Memory B cell (primary cell): ENCODE results near the gene IRF6.

Experiments
- ATAC-seq: fragments of 150-1000 bp; cut with Tn5 transposase; 2 replicates; pipeline ENCODE4 v1.10.0; 2021; ENCODE audit warnings: low read depth, mild to moderate bottlenecking, moderate library complexity
- DNase-seq, 2 donors: peaks; one replicate each; pipeline ENCODE4 v3.0.0; 2022; ENCODE audit warnings: low spot score in 2 of 2
- H3K27ac Mint-ChIP-seq: one replicate; pipeline ENCODE4 v1.8.0; 2022; ENCODE audit warnings: mild to moderate bottlenecking, moderate library complexity, mixed read lengths
- H3K27me3 Mint-ChIP-seq: one replicate; pipeline ENCODE4 v1.8.0; 2022; ENCODE audit warnings: mixed read lengths
- H3K36me3 Mint-ChIP-seq: one replicate; pipeline ENCODE4 v1.8.0; 2022; ENCODE audit warnings: mild to moderate bottlenecking, mixed read lengths
- H3K4me1 Mint-ChIP-seq: one replicate; pipeline ENCODE4 v1.8.0; 2022; ENCODE audit warnings: mixed read lengths
- H3K4me3 Mint-ChIP-seq: one replicate; pipeline ENCODE4 v1.8.0; 2022; ENCODE audit warnings: mild to moderate bottlenecking, moderate library complexity, mixed read lengths
- H3K9me3 Mint-ChIP-seq: one replicate; pipeline ENCODE4 v1.8.0; 2022; ENCODE audit warnings: mixed read lengths

IRF6 gene

DNA sequence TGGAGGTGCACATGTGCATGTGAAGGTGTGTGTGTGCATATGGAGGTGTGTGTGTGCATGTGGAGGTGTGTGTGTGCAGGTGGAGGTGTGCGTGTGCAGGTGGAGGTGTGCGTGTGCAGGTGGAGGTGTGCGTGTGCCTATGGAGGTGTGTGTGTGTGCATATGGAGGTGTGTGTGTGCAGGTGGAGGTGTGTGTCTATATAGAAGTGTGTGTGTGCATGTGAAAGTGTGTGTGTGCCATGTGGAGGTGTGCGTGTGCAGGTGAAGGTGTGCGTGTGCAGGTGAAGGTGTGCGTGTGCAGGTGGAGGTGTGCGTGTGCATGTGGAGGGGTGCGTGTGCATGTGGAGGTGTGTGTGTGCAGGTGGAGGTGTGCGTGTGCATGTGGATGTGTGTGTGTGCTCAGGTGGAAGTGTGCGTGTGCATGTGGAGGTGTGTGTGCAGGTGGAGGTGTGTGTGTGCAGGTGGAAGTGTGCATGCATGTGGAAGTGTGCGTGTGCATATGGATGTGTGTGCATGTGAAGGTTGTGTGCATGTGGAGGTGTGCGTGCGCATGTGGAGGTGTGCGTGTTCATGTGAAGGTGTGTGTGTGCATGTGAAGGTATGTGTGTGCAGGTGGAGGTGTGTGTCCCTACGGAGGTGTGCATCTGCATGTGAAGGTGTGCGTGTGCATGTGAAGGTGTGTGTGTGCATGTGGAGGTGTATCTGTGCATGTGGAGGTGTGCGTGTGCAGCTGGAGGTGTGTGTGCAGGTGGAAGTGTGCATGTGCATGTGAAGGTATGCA lies 35.1 kb downstream of the IRF6 start:
- ATAC-seq (no peak), DNase-seq (no peak)
- Mint-ChIP-seq H3K4me1 (peaks cover 43% of the 10 kb centered on the region), H3K27me3 (no peaks in the 10 kb centered on the region), H3K9me3 (no peaks in the 10 kb centered on the region), H3K27ac (no peak overlapping the region), H3K4me3 (no peak overlapping the region), H3K36me3 (peaks cover 32% of the 10 kb centered on the region)

DNA sequence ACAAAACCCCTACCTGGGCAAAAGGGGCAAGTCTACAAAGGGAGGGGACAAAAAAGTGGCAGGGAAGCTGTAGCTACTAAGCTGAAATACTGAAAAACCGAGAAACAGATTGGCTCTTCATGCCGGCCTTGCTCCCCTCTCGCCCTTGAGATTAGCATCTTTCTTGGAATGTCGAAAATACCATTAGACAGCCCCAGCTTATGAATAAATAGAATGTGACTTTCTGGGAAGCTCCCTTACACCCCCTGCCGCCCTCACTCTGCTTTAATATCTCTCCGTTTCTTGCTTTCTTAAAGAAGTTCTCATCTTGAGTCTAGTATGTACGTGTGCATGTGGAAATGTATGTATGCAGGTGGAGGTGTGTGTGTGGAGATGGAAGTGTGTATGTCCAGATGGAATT lies 36.0 kb downstream of the IRF6 start:
- no peak for DNase-seq
- no peak for ATAC-seq
- Mint-ChIP-seq H3K9me3 (no peaks in the 10 kb centered on the region), H3K4me1 (peaks cover 37% of the 10 kb centered on the region), H3K4me3 (no peak overlapping the region), H3K36me3 (peaks cover 28% of the 10 kb centered on the region), H3K27ac (no peak overlapping the region), H3K27me3 (no peaks in the 10 kb centered on the region)

DNA sequence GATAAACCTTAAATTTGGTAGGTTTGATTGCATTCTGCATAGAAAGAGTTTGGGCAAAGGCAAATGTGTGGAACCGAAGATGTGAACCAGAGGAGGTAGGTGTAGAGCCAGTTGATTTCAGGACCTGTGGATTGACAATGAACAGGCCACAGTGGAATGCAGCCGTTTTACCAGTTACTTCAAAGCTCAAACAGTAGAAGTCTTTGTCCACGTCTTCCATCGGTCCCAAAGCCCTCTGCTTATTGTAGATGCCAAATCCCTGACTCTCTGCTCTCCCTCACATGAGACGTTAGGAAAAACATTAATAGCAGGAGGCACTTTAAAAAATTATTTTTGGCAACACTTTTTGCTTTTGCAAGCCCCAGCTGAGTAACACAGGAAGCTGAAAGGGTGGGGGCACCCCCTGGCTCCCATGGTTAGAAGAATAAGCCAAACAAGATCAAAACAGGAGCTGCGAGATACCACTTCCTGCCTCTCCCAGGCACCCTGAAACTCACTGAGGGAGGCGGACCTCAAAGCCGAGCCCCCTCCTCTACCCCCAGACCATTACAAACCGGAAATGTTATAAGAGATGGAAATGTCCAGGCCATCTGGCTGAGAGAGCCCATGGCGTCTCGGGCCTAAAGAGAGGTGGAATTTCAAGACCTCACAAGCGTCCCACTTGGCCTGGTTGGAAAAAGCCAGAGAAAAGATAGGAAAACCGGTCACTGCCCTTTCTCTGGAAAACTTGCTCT lies 36.6 kb downstream of the IRF6 start:
- H3K4me1 Mint-ChIP-seq, result peaks cover 32% of the 10 kb centered on the region
- H3K36me3 Mint-ChIP-seq, result peaks cover 26% of the 10 kb centered on the region
- H3K27me3 Mint-ChIP-seq, result no peaks in the 10 kb centered on the region
- no peak overlapping the region for H3K27ac Mint-ChIP-seq
- no peaks in the 10 kb centered on the region for H3K9me3 Mint-ChIP-seq
- DNase-seq (no peak), ATAC-seq (peak; percentile 47)
- no peak overlapping the region for H3K4me3 Mint-ChIP-seq

DNA sequence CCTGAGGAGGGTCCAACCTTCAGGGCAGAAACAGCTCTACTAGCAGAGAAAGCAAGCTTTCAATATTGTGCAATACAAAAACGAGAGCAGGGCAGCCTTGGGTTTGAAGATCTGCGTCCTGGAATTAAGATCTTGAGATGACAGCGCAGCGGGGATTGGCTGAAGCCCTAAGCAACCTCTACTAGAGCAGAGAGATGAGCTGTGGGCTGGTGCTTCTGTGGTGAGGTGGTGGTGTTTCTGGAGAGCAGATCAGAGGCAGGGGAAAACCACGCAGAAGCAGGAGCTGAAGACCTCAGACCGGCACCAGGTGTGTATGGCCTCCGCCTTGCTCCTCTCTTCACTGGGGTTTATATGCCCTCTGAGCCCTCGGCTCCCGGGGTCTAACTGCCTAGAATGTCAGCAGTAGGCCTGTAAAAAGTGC lies 37.6 kb downstream of the IRF6 start:
- no peaks in the 10 kb centered on the region for H3K9me3 Mint-ChIP-seq
- H3K4me3 Mint-ChIP-seq, result no peak overlapping the region
- no peak overlapping the region for H3K27ac Mint-ChIP-seq
- H3K4me1 Mint-ChIP-seq, result peaks cover 29% of the 10 kb centered on the region
- ATAC-seq (peak; percentile 93), DNase-seq (peak; percentile 23 to 31)
- peaks cover 30% of the 10 kb centered on the region for H3K36me3 Mint-ChIP-seq
- no peaks in the 10 kb centered on the region for H3K27me3 Mint-ChIP-seq

DNA sequence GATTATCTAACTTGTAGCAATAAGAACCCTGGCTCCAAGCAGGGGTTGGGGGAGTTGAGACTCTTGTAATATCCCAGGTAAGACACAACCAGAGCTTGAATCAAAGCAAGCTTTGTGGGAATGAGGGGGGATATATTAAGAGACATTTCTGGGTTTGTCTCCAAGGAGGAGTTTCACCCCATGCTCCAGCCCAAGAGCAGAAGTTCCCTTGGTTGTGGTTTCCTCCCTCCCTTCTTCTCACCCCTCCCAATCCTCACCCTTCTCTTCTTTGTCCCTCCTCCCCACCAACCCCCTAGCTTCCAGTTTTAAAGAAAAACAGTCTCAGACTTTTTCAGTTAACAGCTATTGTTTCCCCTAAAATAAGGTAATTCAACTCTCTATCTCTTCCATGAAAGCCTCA lies 38.2 kb downstream of the IRF6 start:
- no peak for ATAC-seq
- DNase-seq, result no peak
- H3K4me3 Mint-ChIP-seq, result no peak overlapping the region
- no peak overlapping the region for H3K27ac Mint-ChIP-seq
- H3K9me3 Mint-ChIP-seq, result no peaks in the 10 kb centered on the region
- H3K4me1 Mint-ChIP-seq, result peaks cover 26% of the 10 kb centered on the region
- no peaks in the 10 kb centered on the region for H3K27me3 Mint-ChIP-seq
- peaks cover 30% of the 10 kb centered on the region for H3K36me3 Mint-ChIP-seq

DNA sequence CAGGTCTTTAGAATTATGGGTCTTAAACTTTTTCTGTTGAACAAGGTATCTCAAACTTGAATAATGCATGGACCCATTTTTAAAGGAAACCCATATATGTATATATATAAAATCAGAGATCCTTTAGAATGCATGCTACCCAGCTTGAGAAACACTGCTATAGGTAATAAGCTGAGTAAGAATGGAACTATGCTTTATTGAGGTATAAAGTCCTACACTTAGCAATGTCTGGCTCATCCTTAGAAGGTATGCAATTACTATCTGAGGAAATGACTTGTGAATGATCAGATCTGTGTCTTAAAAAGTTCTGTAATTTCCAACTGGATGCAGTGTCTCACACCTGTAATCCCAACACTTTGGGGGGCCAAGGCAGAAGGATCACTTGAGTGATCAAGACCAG lies 38.8 kb downstream of the IRF6 start:
- ATAC-seq (no peak), DNase-seq (no peak)
- Mint-ChIP-seq H3K27ac (peak overlapping the region; percentile 88), H3K9me3 (no peaks in the 10 kb centered on the region), H3K4me3 (no peak overlapping the region), H3K4me1 (peaks cover 31% of the 10 kb centered on the region), H3K36me3 (peaks cover 36% of the 10 kb centered on the region), H3K27me3 (no peaks in the 10 kb centered on the region)

DNA sequence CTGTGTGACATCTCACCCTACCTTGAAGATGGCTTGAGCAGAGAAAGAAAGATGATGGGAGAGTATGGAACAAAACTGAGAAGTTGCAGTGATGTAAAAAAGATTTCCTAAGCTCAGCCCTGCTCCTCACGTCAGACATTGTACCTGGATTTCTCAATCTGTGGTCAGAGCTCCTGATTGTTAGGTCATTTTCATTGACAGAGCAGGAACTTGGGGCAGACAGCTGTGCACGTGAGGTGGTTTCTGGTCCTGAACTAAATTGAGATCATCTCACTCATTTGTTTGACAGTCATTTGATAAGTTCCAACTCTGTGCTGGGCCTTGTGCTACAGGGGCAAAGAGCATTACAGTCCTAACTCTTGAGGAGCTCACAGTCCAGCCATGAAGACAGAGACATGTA lies 39.9 kb downstream of the IRF6 start:
- ATAC-seq, result no peak
- H3K27ac Mint-ChIP-seq, result peak overlapping the region; percentile 88
- peaks cover 43% of the 10 kb centered on the region for H3K36me3 Mint-ChIP-seq
- H3K27me3 Mint-ChIP-seq, result no peaks in the 10 kb centered on the region
- no peak for DNase-seq
- no peaks in the 10 kb centered on the region for H3K9me3 Mint-ChIP-seq
- no peak overlapping the region for H3K4me3 Mint-ChIP-seq
- H3K4me1 Mint-ChIP-seq, result peaks cover 36% of the 10 kb centered on the region

DNA sequence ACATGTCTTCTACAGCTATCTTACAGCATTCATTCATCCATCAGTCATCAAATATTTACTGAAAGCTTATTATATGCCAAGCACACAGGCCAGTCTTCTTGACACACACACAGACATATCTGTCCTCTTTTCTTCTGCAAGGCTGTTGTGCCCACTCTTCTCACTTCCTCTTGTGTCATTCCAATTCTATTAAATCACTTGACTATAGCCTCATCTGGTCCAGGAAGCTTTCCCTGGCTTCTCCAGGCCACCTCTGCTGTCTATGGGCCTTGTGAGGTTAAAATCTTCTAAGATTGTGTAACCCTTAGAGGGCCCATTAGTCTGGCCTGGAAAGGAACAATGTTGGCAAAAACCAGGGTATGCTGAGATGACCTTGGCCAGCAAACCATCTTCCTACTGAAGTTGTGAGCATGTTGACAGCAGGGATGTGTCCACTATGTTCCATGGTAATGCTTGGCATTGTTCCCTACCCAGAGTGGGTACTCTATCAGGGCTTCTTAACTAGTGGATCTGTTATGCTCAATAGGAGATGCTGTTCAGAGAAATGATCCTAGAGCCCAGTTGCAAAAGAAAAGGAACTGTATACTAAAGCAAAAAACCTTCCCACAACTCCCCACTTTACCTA lies 44.8 kb downstream of the IRF6 start:
- ATAC-seq (no peak), DNase-seq (no peak)
- H3K36me3 Mint-ChIP-seq, result peaks cover 46% of the 10 kb centered on the region
- H3K27me3 Mint-ChIP-seq, result no peaks in the 10 kb centered on the region
- H3K4me3 Mint-ChIP-seq, result no peak overlapping the region
- no peaks in the 10 kb centered on the region for H3K9me3 Mint-ChIP-seq
- no peak overlapping the region for H3K27ac Mint-ChIP-seq
- H3K4me1 Mint-ChIP-seq, result peaks cover 44% of the 10 kb centered on the region

DNA sequence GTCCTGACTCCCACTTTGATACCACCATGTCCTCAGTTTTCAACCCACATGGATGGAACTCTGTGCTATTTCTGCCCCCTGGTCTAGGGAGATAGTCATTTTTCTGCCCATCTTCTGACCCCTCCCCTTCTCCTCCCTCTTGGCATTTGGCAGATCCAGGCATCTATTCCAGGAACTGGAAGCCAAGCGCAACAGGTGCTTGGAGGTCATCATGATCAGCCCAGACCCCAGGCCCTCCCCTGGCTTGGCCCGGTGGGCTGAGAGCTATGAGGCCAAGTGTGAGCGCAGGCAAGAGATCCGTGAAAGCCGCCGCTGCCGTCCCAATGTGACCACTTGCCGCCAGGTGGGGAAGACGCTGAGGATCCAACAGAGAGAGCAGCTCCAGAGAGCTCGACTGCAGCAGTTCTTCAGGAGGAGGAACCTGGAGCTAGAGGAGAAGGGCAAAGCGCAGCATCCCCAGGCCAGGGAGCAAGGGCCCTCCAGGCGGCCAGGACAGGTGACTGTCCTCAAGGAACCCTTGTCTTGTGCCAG lies 46.0 kb downstream of the IRF6 start:
- DNase-seq, result no peak
- Mint-ChIP-seq H3K27ac (no peak overlapping the region), H3K4me3 (peak overlapping the region; percentile 3)

DNA sequence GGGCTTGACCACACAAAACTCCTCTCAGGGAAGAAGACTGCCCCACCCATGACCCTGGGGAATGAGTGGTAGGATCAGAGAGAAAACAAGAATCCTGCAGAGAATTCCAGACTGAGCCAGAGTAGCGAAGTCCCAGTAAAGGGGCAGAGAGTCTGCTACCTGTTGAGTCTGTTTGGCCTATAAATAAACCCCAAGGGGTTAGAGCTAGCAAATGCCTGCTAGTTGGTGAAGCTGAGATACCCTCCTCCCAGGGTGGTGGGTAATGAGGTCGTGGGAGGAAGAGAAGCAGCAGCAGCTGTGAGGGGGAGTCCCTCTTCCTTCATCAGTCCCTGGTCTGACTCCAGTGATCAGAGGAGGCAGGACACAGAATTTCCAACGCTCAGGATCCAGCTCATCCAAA lies 47.5 kb downstream of the IRF6 start:
- DNase-seq (no peak), ATAC-seq (no peak)
- peaks cover 33% of the 10 kb centered on the region for H3K36me3 Mint-ChIP-seq
- no peaks in the 10 kb centered on the region for H3K9me3 Mint-ChIP-seq
- H3K4me1 Mint-ChIP-seq, result peaks cover 51% of the 10 kb centered on the region
- no peaks in the 10 kb centered on the region for H3K27me3 Mint-ChIP-seq
- peak overlapping the region; percentile 97 for H3K4me3 Mint-ChIP-seq
- H3K27ac Mint-ChIP-seq, result peak overlapping the region; percentile 64

More for the DNA sequence above, 46.0 kb downstream of the IRF6 start:
- Mint-ChIP-seq H3K27me3 (no peaks in the 10 kb centered on the region), H3K36me3 (peaks cover 40% of the 10 kb centered on the region), H3K9me3 (no peaks in the 10 kb centered on the region), H3K4me1 (peaks cover 53% of the 10 kb centered on the region)
- no peak for ATAC-seq

DNA sequence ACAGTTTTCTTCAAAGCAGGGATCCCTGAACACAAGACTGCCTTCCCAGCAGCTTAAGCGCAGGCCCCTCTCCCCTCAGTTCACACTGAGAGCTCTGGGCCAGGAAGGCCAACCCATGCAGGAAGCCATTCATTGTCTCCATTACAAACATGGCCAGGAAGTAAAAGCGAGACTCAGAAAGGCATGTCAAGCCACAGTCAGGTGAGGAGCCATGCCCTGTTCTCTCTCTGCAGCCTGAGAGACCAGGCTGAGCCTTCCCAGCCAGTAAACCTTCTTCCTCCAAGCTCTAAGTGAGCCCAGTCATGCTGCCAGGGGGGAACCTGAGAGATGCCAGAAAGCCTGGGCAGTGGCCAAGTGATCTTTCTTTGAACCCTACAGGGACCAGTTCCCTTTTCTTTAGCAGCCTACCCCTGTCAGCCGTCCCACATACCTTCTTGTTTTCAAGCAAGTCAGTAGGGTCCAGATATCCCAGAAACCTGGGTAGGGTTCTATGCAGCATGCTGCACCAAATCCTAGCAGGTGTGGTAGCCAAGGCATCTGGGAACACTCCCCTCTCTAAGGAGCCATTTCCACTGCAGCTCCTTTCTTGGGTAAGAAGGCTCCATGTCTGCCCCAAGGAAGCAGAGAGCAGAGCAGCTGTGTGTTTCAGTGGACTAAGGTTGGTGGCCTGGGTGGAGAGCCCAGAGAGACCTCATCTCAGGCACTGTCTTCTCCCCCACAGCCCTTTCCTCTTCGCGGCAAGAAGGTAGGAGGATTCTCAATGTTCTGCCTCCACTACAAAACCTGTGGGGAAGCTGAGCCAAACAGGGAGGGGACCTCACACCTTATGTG lies 49.1 kb downstream of the IRF6 start:
- Mint-ChIP-seq H3K27ac (peak overlapping the region; percentile 85), H3K9me3 (no peaks in the 10 kb centered on the region), H3K4me3 (peak overlapping the region; percentile 97), H3K36me3 (peaks cover 20% of the 10 kb centered on the region), H3K4me1 (peaks cover 50% of the 10 kb centered on the region), H3K27me3 (no peaks in the 10 kb centered on the region)
- ATAC-seq (peak; percentile 31), DNase-seq (no peak)

DNA sequence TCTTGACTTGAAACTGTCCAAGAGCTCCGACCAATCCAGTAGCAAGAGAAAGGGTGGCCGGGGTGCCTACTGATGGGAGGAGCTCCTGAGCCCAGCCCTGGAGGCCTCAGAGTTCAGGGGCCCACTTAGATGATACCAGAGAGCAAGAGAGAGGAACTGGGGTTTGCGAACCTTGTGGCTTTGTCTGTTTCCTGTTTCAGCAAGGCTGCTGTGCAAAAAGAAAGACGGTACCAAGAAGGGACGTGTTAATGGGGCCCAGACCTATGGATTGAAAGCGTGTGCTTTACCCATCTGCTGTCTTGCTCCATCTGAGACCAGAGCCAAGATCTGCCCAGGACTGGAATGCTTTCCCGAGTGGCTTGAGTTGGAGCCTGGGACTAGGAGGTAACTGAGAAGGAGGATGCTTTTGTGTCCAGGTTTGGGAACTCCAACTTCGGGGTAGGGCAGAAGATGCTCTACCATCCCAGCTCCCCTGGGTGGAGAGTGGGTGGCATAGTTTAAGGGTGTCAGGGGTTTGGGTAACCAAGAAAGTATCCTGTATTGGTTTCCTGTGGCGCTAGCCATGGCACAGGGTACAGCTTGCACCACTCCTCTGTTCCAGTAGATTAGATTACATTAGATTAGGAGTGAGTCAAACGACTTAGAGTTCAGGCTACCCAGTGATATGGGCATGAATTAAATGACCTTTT lies 49.9 kb downstream of the IRF6 start, which contains the start of gene TRAF3IP3:
TSS of gene TRAF3IP3 (plus strand) at position 128 of the 689 bp plus-strand sequence. CDS start 3,987 bp downstream, outside the sequence.
- H3K4me3 Mint-ChIP-seq, result peak within 1 kb of the TSS; percentile 97
- peak within 1 kb of the TSS; percentile 85 for H3K27ac Mint-ChIP-seq
- no peaks in the 10 kb centered on the region for H3K27me3 Mint-ChIP-seq
- H3K4me1 Mint-ChIP-seq, result peaks cover 52% of the 10 kb centered on the region
- peaks cover 16% of the 10 kb centered on the region for H3K36me3 Mint-ChIP-seq
- H3K9me3 Mint-ChIP-seq, result no peaks in the 10 kb centered on the region
- DNase-seq (peak; percentile 52 to 69), ATAC-seq (peak; percentile 95)

DNA sequence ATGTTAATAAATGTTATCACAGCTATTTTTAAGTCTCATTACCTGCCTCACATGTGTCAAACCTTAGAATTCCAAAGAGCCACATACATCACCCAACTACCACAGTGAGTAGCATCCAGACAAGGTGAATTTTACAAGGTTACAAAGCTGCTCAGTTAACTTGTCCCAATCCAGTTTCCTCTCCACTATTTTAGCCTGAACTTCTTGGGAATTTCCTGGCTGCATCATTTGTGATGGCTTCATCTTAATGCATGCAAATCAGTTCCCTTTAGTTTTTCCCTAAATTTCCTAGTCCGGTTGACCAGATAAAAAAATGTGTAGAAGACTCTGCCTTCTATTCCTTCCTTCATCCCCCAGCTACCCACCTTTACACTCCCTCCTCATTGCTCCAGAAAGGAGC lies 50.7 kb downstream of the IRF6 start:
- Mint-ChIP-seq H3K9me3 (no peaks in the 10 kb centered on the region), H3K27me3 (no peaks in the 10 kb centered on the region), H3K4me1 (peaks cover 49% of the 10 kb centered on the region), H3K36me3 (peaks cover 13% of the 10 kb centered on the region), H3K27ac (peak overlapping the region; percentile 85), H3K4me3 (peak overlapping the region; percentile 97)
- DNase-seq (no peak), ATAC-seq (no peak)
